Panc1 (cell line): ENCODE results near the gene MARCKSL1. TPM values are rescaled to one million over a fixed set of nuclear protein-coding genes. Genes with fewer than 3 reads are reported as not detected.

Experiments
- ATAC-seq: fragments of 200-7000 bp; cut with Tn5 transposase; 2 replicates; pipeline ENCODE4 v1.9.1; 2020; ENCODE audit warnings: mild to moderate bottlenecking, moderate library complexity
- BruUV-seq: library from RNA; stranded (reverse); fragments of 400-500 nt; replicated peaks from 2 replicates; lab custom pipeline; 2021; lab: Mats Ljungman, UMichigan
- CTCF ChIA-PET: fragments of 300-600 bp; sonication (Branson Sonifier 250); formaldehyde crosslinking; loops from one replicate; lab custom pipeline; 2022; ENCODE audit warnings: antibody characterized with exemption; lab: Charles Lee
- POLR2A ChIA-PET: fragments of 300-600 bp; sonication (Branson Sonifier 250); formaldehyde crosslinking; loops from one replicate; lab custom pipeline; 2022; ENCODE audit warnings: antibody characterized with exemption; lab: Charles Lee
- DNase-seq: peaks from one replicate; pipeline ENCODE4 v3.0.0-alpha.2; 2010; ENCODE audit warnings: low read depth, low spot score
- H3K27ac ChIP-seq: 2 replicates; pipeline ENCODE4 v1.5.1; 2011; ENCODE audit warnings: mild to moderate bottlenecking, low read length, inconsistent platforms
- H3K27me3 ChIP-seq: fragments of 200-500 bp; sonication (Bioruptor generic); 2 replicates; pipeline ENCODE4 v1.6.0; 2014; ENCODE audit warnings: low read length, inconsistent platforms; ENCODE audit not compliant: control insufficient read depth, insufficient read depth
- H3K36me3 ChIP-seq: fragments of 200-500 bp; sonication (Bioruptor generic); 2 replicates; pipeline ENCODE4 v1.5.1; 2014; ENCODE audit warnings: inconsistent platforms, mild to moderate bottlenecking, low read length, moderate library complexity; ENCODE audit not compliant: control insufficient read depth, insufficient read depth
- H3K4me1 ChIP-seq: 2 replicates; pipeline ENCODE4 v1.5.1; 2011; ENCODE audit warnings: inconsistent platforms, mild to moderate bottlenecking, low read length, moderate library complexity; ENCODE audit not compliant: control insufficient read depth, insufficient read depth
- H3K4me3 ChIP-seq, 2 experiments: 2 replicates each; pipeline ENCODE4 v1.5.1; 2011 to 2012; ENCODE audit warnings: low read depth in 2 of 2, low read length in 2 of 2, mild to moderate bottlenecking in 2 of 2, inconsistent platforms in 1 of 2, moderate library complexity in 1 of 2
- H3K9me3 ChIP-seq: fragments of 200-500 bp; sonication (Bioruptor generic); 2 replicates; pipeline ENCODE4 v1.5.1; 2014; ENCODE audit warnings: low read depth, mild to moderate bottlenecking, inconsistent platforms, low read length, moderate library complexity; ENCODE audit not compliant: control insufficient read depth, insufficient read depth
- CTCF ChIP-seq: fragments of 450-650 bp; IDR thresholded peaks from 2 replicates; pipeline ENCODE4 v1.5.1; 2017; ENCODE audit warnings: mild to moderate bottlenecking
- POLR2AphosphoS5 ChIP-seq: IDR thresholded peaks from 2 replicates; pipeline ENCODE4 v1.6.1; 2012; ENCODE audit warnings: mild to moderate bottlenecking, low read depth, low read length, moderate library complexity
- REST ChIP-seq, 2 experiments: IDR thresholded peaks; 2 replicates each; pipeline ENCODE4 v1.6.1; 2011 to 2012; ENCODE audit warnings: low read depth in 2 of 2, control low read depth in 1 of 2, low read length in 1 of 2, mild to moderate bottlenecking in 1 of 2, moderate library complexity in 1 of 2; ENCODE audit not compliant: insufficient read depth in 1 of 2
- SIN3A ChIP-seq: IDR thresholded peaks from 2 replicates; pipeline ENCODE4 v1.6.1; 2012; ENCODE audit warnings: low read depth, mild to moderate bottlenecking, low read length, moderate library complexity, borderline replicate concordance; ENCODE audit not compliant: insufficient read depth
- TCF7L2 ChIP-seq: IDR thresholded peaks from 2 replicates; pipeline ENCODE4 v1.6.1; 2011; ENCODE audit warnings: mild to moderate bottlenecking, low read depth, low read length, inconsistent platforms
- in situ Hi-C: cut with HindIII; loops from 2 replicates; pipeline ENCODE4 v1.10.0; 2016; ENCODE audit warnings: low sequenced_read_pairs, low pct_unique_long_range_greater_than_20kb
- intact Hi-C: fragments of 100-400 bp; cut with micrococcal nuclease; formaldehyde crosslinking; loops from one replicate; pipeline ENCODE4 v1.10.0; 2022; ENCODE audit not compliant: unreplicated experiment
- total RNA-seq: library from RNA; stranded (reverse); gene quantifications from one replicate; pipeline ENCODE4 v1.2.1, GENCODE V29; 2021; ENCODE audit not compliant: unreplicated experiment

Gene MARCKSL1
- total RNA-seq, 1 experiment from 2014 or later = 176 TPM

- no TSS peak for BruUV-seq
- Histone ChIP-seq H3K4me1 (no peaks in the 10 kb centered on the region), H3K4me3 (no peak overlapping the region), H3K27ac (no peak overlapping the region), H3K27me3 (no peaks in the 10 kb centered on the region), H3K9me3 (no peaks in the 10 kb centered on the region), H3K36me3 (no peaks in the 10 kb centered on the region)
- intact Hi-C loops = no loop called here
- in situ Hi-C loops = no loop called here
- ChIA-PET POLR2A (no interaction called here), CTCF (no interaction called here)
- ATAC-seq (no peak), DNase-seq (no peak)
- TF ChIP-seq SIN3A (no peak), CTCF (no peak), REST (IDR thresholded peaks at IDR 0.05; ENCODE audit: insufficient read depth in 1 of 2, low read depth in 2 of 2, low read length in 1 of 2) (no peak), TCF7L2 (no peak), POLR2AphosphoS5 (no peak)
Observed at GRCh38 chr1:32367912-32368635, 32.0 kb upstream of the MARCKSL1 start.

GRCh38 chr1:32365445-32365844, 29.4 kb upstream of the MARCKSL1 start:
- ATAC-seq (no peak), DNase-seq (no peak)
- BruUV-seq = no TSS peak
- in situ Hi-C loops (no loop called here), intact Hi-C loops (no loop called here)
- Histone ChIP-seq H3K27ac (no peak overlapping the region), H3K36me3 (no peaks in the 10 kb centered on the region), H3K4me3 (no peak overlapping the region), H3K4me1 (no peaks in the 10 kb centered on the region), H3K27me3 (no peaks in the 10 kb centered on the region), H3K9me3 (no peaks in the 10 kb centered on the region)
- ChIA-PET POLR2A (no interaction called here), CTCF (no interaction called here)
- no peak for TF ChIP-seq SIN3A
- no peak for TF ChIP-seq TCF7L2
- TF ChIP-seq POLR2AphosphoS5 = no peak
- no peak for TF ChIP-seq REST (IDR thresholded peaks at IDR 0.05; ENCODE audit: insufficient read depth in 1 of 2, low read depth in 2 of 2, low read length in 1 of 2)
- TF ChIP-seq CTCF = no peak
